H1 (cell line): Measurements from ENCODE around the gene CKS1B. TPM values are rescaled to one million over a fixed set of nuclear protein-coding genes. Genes with fewer than 3 reads are reported as not detected.
A peak's percentile ranks its signal among the peaks of the same experiment; 100 is the strongest.

Experiments used
- CTCF ChIA-PET: fragments of 300-600 bp; sonication (Branson Sonifier 250); formaldehyde crosslinking; loops from one replicate; lab custom pipeline; 2021; ENCODE audit not compliant: partially characterized antibody; lab: Charles Lee
- POLR2A ChIA-PET: fragments of 300-600 bp; sonication (Branson Sonifier 250); formaldehyde crosslinking; loops from one replicate; lab custom pipeline; 2021; ENCODE audit warnings: inconsistent platforms; ENCODE audit not compliant: partially characterized antibody; lab: Charles Lee
- DNase-seq, 2 experiments: peaks; one replicate each; pipeline versions ENCODE4 v3.0.0 to v3.0.0-alpha.2; 2010 to 2022; ENCODE audit warnings: low spot score in 2 of 2, low read depth in 1 of 2, mixed read lengths in 1 of 2
- FAIRE-seq: peaks from 2 replicates; lab custom pipeline; 2011; peaks lifted over from hg19 to GRCh38; lab: Jason Lieb, UNC
- H2AFZ ChIP-seq: 2 replicates; pipeline ENCODE4 v1.8.1; 2012; ENCODE audit warnings: low read length, inconsistent platforms
- H2AK5ac ChIP-seq: 2 replicates; pipeline ENCODE4 v1.6.1; 2013; ENCODE audit warnings: low read depth, low read length
- H2BK120ac ChIP-seq: replicated peaks from 2 replicates; pipeline ENCODE3; 2013; ENCODE audit warnings: low read depth, low read length, inconsistent platforms
- H2BK12ac ChIP-seq: 2 replicates; pipeline ENCODE4 v1.6.1; 2013; ENCODE audit warnings: low read depth, low read length
- H2BK15ac ChIP-seq: 2 replicates; pipeline ENCODE4 v1.6.1; 2013; ENCODE audit warnings: low read length
- H2BK20ac ChIP-seq: 2 replicates; pipeline ENCODE4 v1.6.1; 2013; ENCODE audit warnings: low read length
- H2BK5ac ChIP-seq: 2 replicates; pipeline ENCODE4 v1.6.1; 2013; ENCODE audit warnings: low read depth, low read length
- H3K14ac ChIP-seq: 2 replicates; pipeline ENCODE4 v1.6.1; 2013; ENCODE audit warnings: inconsistent platforms; ENCODE audit not compliant: insufficient read length
- H3K18ac ChIP-seq: 2 replicates; pipeline ENCODE4 v1.6.1; 2013; ENCODE audit warnings: low read length; ENCODE audit errors: extremely low read depth
- H3K23ac ChIP-seq: 2 replicates; pipeline ENCODE4 v1.6.1; 2013; ENCODE audit warnings: inconsistent platforms; ENCODE audit not compliant: insufficient read length
- H3K23me2 ChIP-seq: 2 replicates; pipeline ENCODE4 v1.6.1; 2013; ENCODE audit warnings: low read depth, low read length
- H3K27ac ChIP-seq: 2 replicates; pipeline ENCODE4 v1.6.1; 2011; ENCODE audit warnings: low read depth, low read length, inconsistent platforms
- H3K27me3 ChIP-seq, 4 experiments: replicated peaks in 1 of 4; 1 replicate in 1 of 4; 2 replicates in 3 of 4; pipeline versions ENCODE4 v1.6.1 to v1.8.1; 2011 to 2013; ENCODE audit warnings: low read length in 3 of 4, mild to moderate bottlenecking in 3 of 4, inconsistent platforms in 2 of 4, mixed read lengths in 2 of 4, moderate library complexity in 1 of 4; ENCODE audit not compliant: control insufficient read depth in 3 of 4, insufficient read depth in 3 of 4; ENCODE audit errors: extremely low read depth in 1 of 4
- H3K36me3 ChIP-seq, 4 experiments: 2 replicates each; pipeline versions ENCODE4 v1.6.1 to v1.8.1; 2011 to 2013; ENCODE audit warnings: mild to moderate bottlenecking in 4 of 4, low read length in 3 of 4, moderate library complexity in 2 of 4, control low read depth in 1 of 4, inconsistent platforms in 1 of 4; ENCODE audit not compliant: insufficient read depth in 4 of 4, control insufficient read depth in 2 of 4
- H3K4ac ChIP-seq: replicated peaks from 2 replicates; pipeline ENCODE3; 2013; ENCODE audit warnings: low read length, low read depth, mixed read lengths, inconsistent platforms; ENCODE audit not compliant: insufficient read length
- H3K4me1 ChIP-seq, 4 experiments: replicated peaks in 1 of 4; 1 replicate in 1 of 4; 2 replicates in 3 of 4; pipeline versions ENCODE4 v1.6.1 to v1.8.1; 2011 to 2013; ENCODE audit warnings: low read length in 3 of 4, inconsistent platforms in 2 of 4, mixed read lengths in 1 of 4; ENCODE audit not compliant: insufficient read depth in 4 of 4, control insufficient read depth in 3 of 4
- H3K4me2 ChIP-seq, 2 experiments: 2 replicates each; pipeline versions ENCODE4 v1.6.1 to v1.8.1; 2011 to 2013; ENCODE audit warnings: low read depth in 2 of 2, low read length in 2 of 2, control low read depth in 1 of 2, inconsistent platforms in 1 of 2, mild to moderate bottlenecking in 1 of 2; ENCODE audit not compliant: insufficient read depth in 1 of 2
- H3K4me3 ChIP-seq, 4 experiments: fragments of 200-600, 300-600 bp in 1 of 4; sonication (generic), shearing (Covaris generic), sonication (Bioruptor Twin) in 1 of 4; 2 replicates each; pipeline versions ENCODE4 v1.5.1 to v1.8.1; 2011 to 2016; ENCODE audit warnings: low read length in 4 of 4, low read depth in 3 of 4, control low read depth in 2 of 4, inconsistent platforms in 2 of 4, mild to moderate bottlenecking in 2 of 4, mixed read lengths in 1 of 4, moderate library complexity in 1 of 4; ENCODE audit not compliant: insufficient read depth in 2 of 4; ENCODE audit errors: extremely low read depth in 1 of 4
- H3K56ac ChIP-seq: replicated peaks from 2 replicates; pipeline ENCODE3; 2013; ENCODE audit warnings: low read depth, mild to moderate bottlenecking, mixed read lengths, low read length, inconsistent platforms; ENCODE audit not compliant: insufficient read length
- H3K79me1 ChIP-seq: 2 replicates; pipeline ENCODE4 v1.6.1; 2013; ENCODE audit warnings: low read depth, low read length, control low read depth
- H3K79me2 ChIP-seq, 2 experiments: 2 replicates each; pipeline versions ENCODE4 v1.6.1 to v1.8.1; 2012 to 2013; ENCODE audit warnings: low read length in 2 of 2, mild to moderate bottlenecking in 2 of 2, inconsistent platforms in 1 of 2; ENCODE audit not compliant: insufficient read depth in 2 of 2, control insufficient read depth in 1 of 2
- H3K9ac ChIP-seq, 4 experiments: replicated peaks in 1 of 4; 1 replicate in 1 of 4; 2 replicates in 3 of 4; pipeline versions ENCODE4 v1.6.1 to v1.8.1; 2011 to 2013; ENCODE audit warnings: low read depth in 3 of 4, low read length in 3 of 4, control low read depth in 2 of 4, mild to moderate bottlenecking in 2 of 4, moderate library complexity in 2 of 4, inconsistent platforms in 1 of 4; ENCODE audit errors: extremely low read depth in 1 of 4
- H3K9me3 ChIP-seq, 2 experiments: 2 replicates each; pipeline versions ENCODE4 v1.6.1 to v1.8.1; 2012 to 2013; ENCODE audit warnings: mild to moderate bottlenecking in 2 of 2, moderate library complexity in 2 of 2, control low read depth in 1 of 2, inconsistent platforms in 1 of 2, low read depth in 1 of 2, low read length in 1 of 2, mixed read lengths in 1 of 2; ENCODE audit not compliant: insufficient read depth in 2 of 2
- H4K20me1 ChIP-seq, 2 experiments: replicated peaks in 1 of 2; 2 replicates each; pipeline versions ENCODE3 to v1.8.1; 2011 to 2013; ENCODE audit warnings: inconsistent platforms in 2 of 2, low read length in 2 of 2, mild to moderate bottlenecking in 1 of 2; ENCODE audit not compliant: insufficient read depth in 2 of 2, control insufficient read depth in 1 of 2
- H4K5ac ChIP-seq: 2 replicates; pipeline ENCODE4 v1.6.1; 2013; ENCODE audit warnings: low read length, low read depth, mixed read lengths, inconsistent platforms; ENCODE audit not compliant: insufficient read length
- H4K8ac ChIP-seq: 2 replicates; pipeline ENCODE4 v1.8.0; 2013; ENCODE audit warnings: mild to moderate bottlenecking, moderate library complexity, low read length, inconsistent platforms; ENCODE audit not compliant: insufficient read depth; ENCODE audit errors: extremely low read depth
- H4K91ac ChIP-seq: replicated peaks from 2 replicates; pipeline ENCODE3; 2013; ENCODE audit warnings: low read length, mixed read lengths, inconsistent platforms; ENCODE audit not compliant: insufficient read length
- EP300 ChIP-seq, 2 experiments: IDR thresholded peaks; 1 replicate in 1 of 2; 2 replicates in 1 of 2; pipeline ENCODE4 v1.6.1; 2011 to 2012; ENCODE audit warnings: low read depth in 2 of 2, low read length in 2 of 2, mild to moderate bottlenecking in 2 of 2, borderline replicate concordance in 1 of 2, inconsistent platforms in 1 of 2, moderate library complexity in 1 of 2
- POLR2A ChIP-seq, 2 experiments: IDR thresholded peaks; 1 replicate in 1 of 2; 2 replicates in 1 of 2; pipeline ENCODE4 v1.6.1; 2011; ENCODE audit warnings: low read depth in 2 of 2, low read length in 2 of 2, mild to moderate bottlenecking in 2 of 2; ENCODE audit errors: control extremely low read depth in 1 of 2
- WGBS, 2 experiments: shearing (Covaris generic) in 1 of 2; methylation state at CpG; one replicate each; pipeline versions ENCODE4 v1.1.6 to v1.1.7; 2013 to 2015; ENCODE audit warnings: low lambda C conversion rate in 2 of 2, mixed read lengths in 2 of 2, inconsistent platforms in 1 of 2, low coverage in 1 of 2, missing lambda C conversion rate in 1 of 2; ENCODE audit not compliant: insufficient replicate concordance in 2 of 2, insufficient coverage in 1 of 2, insufficient read length in 1 of 2; ENCODE audit errors: extremely low coverage in 1 of 2, missing lambda C conversion rate in 1 of 2; 5-methylcytosine and 5-hydroxymethylcytosine counted together
- polyA plus RNA-seq, 7 experiments: library from polyadenylated mRNA; depleted of rRNA in 3 of 7; stranded (reverse) in 5 of 7; unstranded in 2 of 7; fragments of >200 nt in 5 of 7; fragments of 200-250 nt in 2 of 7; gene quantifications; 1 replicate in 5 of 7; 2 replicates in 1 of 7; 4 replicates in 1 of 7; pipeline versions ENCODE4 v1.2.1 to v1.2.3, GENCODE V29; 2011 to 2013; ENCODE audit warnings: missing spikeins in 2 of 7, mixed read lengths in 2 of 7
- total RNA-seq: library from RNA; stranded (reverse); fragmentation: NEBNext Ultra II Directional; extraction: Animal tissue kit (Norgen Biotek cat#: 25700); gene quantifications from 2 replicates; pipeline ENCODE4 v1.2.1, GENCODE V29; 2021

CKS1B gene
- total and polyA plus RNA-seq, 2 of the 8 experiments (the other 6 are each of a cell fraction or from before 2014, with no cell fraction given), result 294 to 1,025 TPM

- Histone ChIP-seq H2BK5ac (no peak overlapping the region), H2BK20ac (no peak overlapping the region), H4K20me1 (peaks cover 0 to 5% of the 10 kb centered on the region in 2 experiments), H3K79me1 (no peaks in the 10 kb centered on the region), H2AK5ac (no peak overlapping the region), H3K56ac (no peak overlapping the region), H3K36me3 (peaks cover 2 to 16% (median 11%) of the 10 kb centered on the region in 4 experiments; a peak in 7 of 8 replicates), H4K5ac (no peak overlapping the region), H3K4me1 (peaks cover 0 to 7% (median 4%) of the 10 kb centered on the region in 4 experiments; a peak in 3 of 7 replicates), H2BK120ac (no peak overlapping the region), H2BK15ac (no peak overlapping the region), H4K91ac (no peak overlapping the region), H3K4ac (no peak overlapping the region), H3K27me3 (no peaks in the 10 kb centered on the region), H2BK12ac (0 out of 2 replicates have a peak overlapping the region, but pooled peaks have one; percentile 17), H2AFZ (no peak overlapping the region), H3K23me2 (peaks cover under 1% of the 10 kb centered on the region; the same call in 1 of the 2 replicates), H3K79me2 (0 out of 4 replicates have a peak, but pooled peaks cover 0 to 3% of the 10 kb centered on the region in 2 experiments), H3K4me2 (no peak overlapping the region), H3K14ac (no peak overlapping the region), H3K9me3 (no peaks in the 10 kb centered on the region), H3K27ac (no peak overlapping the region), H3K4me3 (no peak overlapping the region), H3K9ac (0 out of 7 replicates have a peak overlapping the region, but pooled peaks of 1 of the 4 experiments have one; percentile 12), H3K18ac (peak overlapping the region; percentile 13; the same call in 1 of the 2 replicates), H3K23ac (no peak overlapping the region), H4K8ac (no peak overlapping the region)
- WGBS, 2 experiments, result 97% methylated on average over 3 of the region's 3 CpGs; no CpG with 5 or more reads in 1 of the 2 experiments
- DNase-seq (no peak), FAIRE-seq (no peak)
- CTCF ChIA-PET, result interaction anchor here (0.9 to 14.0 kb wide), 16 partner anchors 9 to 122 kb away, joined by 3 to 334 read pairs (median 8); partner anchors contain the start of genes ADAM15, CKS1B, EFNA4 and FLAD1
- POLR2A ChIA-PET, result interaction anchor here (0.6 to 42.8 kb wide), 11 partner anchors 14 to 82 kb away, joined by 3 to 702 read pairs (median 9); partner anchors contain the start of genes CKS1B, EFNA4, FLAD1 and PBXIP1
- TF ChIP-seq EP300 (IDR thresholded peaks at IDR 0.05; ENCODE audit: borderline replicate concordance in 1 of 2, low read depth in 2 of 2, low read length in 2 of 2), result no peak
- TF ChIP-seq POLR2A (IDR thresholded peaks at IDR 0.05; ENCODE audit: control extremely low read depth in 1 of 2, low read depth in 2 of 2, low read length in 2 of 2), result peak; percentile 12 to 35; a peak in 1 of 3 replicates
Measured at GRCh38 chr1:154994591-154994990, 20.1 kb downstream of the CKS1B start.
